Activated CD8-positive, alpha-beta memory T cell treated with anti-CD3 and anti-CD28 coated beads for 24 hours (primary cell): ENCODE results near the gene NHEJ1.

Source experiments
- DNase-seq: peaks from one replicate; pipeline ENCODE4 v3.0.0-alpha.2; 2020

NHEJ1 gene

DNA sequence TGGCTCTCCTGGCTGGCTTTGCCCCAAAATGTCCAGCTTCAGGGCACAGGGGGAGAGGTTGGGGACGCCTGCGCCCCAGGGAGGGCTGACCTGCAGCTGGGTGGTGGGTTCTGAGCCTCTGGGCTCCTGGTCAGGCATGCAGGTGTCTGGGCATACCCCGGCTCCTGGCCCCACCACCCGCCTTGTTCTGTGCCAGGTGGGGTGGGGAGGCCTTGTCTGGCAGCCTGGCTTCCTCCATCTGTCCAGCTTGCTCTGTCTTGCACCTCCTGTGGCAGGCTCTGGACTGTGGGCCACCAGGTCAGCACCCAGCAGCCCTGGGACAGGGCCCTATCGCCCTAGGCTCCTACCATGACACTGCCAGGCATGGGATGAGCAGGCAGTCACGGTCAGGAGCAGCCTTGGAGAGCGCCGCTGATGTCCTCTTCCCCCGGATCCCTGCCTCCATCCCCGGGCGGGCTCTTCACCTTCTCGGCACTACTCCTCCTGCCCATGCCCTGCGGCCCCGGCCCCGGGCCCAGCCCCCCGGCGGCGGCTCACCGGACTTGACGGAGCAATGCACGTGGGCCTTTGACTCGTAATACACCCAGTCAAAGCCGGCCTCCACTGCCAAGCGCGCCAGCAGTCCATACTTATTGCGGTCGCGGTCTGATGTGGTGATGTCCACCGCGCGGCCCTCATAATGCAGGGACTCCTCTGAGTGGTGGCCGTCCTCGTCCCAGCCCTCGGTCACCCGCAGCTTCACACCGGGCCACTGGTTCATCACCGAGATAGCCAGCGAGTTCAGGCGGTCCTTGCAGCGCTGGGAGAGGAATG, 103.5 kb downstream of the NHEJ1 start:
- no peak for DNase-seq

DNA sequence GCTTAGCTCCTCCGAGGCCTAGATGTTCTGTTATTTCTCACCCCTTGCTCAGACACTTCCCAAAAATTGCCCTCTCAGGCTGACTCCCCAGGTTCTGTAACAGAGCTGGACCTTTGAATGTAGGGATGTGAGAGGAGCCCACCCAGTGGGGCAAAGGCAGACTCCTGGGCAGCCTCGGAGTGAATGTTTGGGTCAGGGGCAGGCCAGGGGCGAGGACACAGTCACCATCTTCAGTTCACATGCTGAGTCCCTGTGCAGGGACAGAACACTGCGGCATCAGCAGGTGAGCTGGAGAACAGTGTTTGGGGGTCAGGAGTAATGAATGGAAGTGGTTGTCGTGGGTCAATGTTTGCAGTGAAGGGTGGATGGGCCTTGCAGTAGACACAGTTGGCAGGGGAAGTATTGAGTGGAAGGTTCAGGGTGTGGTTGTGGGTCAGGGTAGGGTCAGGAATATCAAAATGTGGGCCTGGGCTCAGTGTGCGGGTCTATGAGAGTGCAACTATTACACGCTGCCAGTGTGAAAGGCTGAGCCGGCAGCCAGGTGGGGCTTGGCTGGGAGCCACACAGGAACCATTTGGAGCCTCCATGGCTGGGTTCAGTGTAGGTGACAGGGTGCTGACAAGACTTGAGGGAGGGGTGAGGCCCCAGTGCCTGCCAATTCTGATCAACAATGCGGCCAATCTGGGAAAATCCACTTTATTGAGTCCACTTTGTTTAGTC, 104.3 kb downstream of the NHEJ1 start:
- DNase-seq, result no peak

DNA sequence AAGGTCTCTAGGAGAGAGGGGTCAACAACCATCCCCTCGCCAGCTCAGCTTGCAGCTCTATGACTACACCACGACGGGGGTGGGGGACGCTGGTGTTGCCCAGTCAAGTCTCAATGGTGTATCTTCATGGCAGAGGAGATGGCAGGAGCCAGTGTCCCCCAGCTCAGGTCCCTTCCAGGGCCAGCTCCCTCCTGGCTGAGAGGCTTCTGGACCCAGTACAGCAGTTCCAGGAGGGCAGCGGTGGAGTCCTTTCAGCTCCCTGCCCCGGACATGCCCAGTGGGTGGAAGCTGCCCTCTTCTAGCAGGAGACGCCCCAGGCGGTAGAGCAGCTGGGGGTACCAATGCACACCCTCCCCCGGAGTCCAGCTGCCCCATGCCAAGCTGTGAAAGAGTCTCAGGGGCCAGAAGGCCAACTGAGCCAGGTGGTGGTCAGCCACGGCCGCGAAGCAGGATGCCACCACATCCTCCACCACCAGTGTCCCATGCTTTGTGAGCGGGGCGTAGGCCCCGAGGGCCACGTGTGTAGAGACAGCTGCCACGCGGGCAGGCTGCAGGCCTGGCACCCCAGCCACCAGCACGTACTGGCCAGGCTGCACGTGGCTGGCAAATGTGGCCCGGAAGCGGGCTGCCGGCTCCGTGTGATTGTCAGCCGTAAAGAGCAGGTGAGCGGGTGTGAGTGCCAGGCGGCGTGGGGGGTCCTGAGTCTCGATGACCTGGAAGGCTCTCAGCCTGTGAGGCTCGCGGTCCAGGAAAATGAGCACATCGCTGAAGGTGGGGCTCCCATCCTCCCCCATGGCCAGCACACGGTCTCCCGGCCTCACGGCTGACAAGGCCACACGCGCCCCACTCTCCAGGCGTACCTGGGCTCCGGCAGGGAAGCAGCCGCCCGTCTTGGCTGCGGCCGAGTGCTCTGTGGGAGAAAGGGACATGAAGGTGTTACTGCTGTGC, 105.4 kb downstream of the NHEJ1 start:
- DNase-seq, result no peak

DNA sequence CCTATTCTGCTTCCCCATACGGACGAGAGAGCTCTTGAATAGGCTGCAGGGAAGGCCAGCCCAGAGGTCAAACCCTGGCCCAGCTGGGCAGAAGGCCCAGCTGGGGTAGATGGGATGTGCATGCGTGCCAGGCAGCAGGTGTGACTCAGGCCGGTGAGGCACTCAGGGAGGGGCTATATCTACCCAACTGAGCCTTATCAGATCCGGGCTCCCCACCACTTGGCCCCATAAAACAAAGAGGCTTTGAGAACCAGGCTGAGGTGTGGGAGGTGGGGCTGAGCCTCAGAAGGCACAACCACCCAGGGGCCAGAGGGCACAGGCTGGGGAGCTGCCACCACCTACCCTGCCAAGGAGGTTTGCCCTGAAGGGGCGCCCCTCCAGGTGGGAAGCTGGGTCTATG, 111.3 kb downstream of the NHEJ1 start:
- no peak for DNase-seq

DNA sequence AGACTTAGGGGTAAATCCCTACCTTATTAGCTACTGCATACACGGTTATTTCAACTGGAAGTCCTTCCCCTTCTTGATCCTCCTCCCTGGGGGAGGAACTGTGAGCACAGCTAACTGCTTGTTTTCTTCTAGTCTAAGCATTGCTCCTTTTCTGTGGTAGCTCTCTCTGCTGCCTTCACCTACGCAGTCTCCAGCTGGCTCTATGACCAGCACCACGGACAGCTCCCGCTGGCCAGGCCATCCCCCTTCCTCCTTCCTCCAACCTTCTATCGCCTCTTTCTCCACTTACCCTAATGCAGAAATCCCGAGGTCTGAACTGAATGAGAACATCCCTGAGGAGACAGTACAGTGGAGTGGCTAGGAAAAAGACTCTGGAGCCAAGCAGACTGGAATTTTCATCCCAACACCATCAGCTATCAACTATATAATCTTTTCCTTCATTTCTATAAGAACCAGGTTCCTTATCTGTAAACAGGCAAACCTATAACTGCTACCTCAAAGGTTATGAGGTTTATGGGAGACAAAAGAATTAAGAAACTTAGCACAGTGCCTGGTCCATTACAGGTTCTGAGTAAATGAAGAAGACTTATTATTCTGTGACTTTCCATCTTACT, 114.6 kb downstream of the NHEJ1 start:
- DNase-seq, result no peak

DNA sequence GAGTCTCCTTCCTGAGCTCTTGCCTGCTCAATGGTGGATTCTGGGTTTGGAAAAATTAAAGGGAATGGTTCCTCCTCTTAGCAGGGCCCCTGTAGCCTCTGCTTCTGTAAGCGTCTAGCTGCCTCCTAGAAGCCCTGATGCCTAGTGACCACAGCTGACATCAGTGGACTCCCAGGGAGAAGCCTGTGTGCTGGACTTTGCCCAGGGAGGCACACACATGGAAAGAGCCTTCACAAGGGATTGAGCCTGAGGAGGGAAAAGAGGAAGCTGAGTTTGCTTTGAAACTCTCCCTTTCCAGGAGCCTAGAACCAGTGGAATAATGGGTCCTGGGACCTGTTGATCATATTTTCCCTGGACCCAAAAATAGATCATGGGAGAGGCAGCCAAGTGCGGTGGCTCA, 117.9 kb downstream of the NHEJ1 start:
- DNase-seq, result no peak

DNA sequence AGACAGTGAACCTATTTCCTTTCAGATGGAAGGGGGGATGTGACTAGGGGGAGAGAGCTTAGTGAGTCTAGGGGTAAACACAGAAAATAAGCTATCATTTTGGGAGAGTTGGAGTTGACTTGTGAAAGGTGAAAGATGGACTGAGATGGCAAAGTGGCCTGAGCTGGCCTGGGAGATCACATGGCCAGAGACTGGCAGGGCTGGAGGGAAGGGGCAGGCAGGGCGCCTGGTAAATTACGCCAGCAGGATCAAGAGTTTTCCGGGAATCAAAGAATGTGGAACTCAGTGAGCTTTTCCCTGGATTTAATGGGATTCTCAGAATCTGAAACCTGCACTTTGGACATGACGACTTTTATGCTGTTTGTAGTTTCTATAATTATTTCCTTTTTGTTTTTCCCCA, 118.5 kb downstream of the NHEJ1 start:
- DNase-seq, result no peak

DNA sequence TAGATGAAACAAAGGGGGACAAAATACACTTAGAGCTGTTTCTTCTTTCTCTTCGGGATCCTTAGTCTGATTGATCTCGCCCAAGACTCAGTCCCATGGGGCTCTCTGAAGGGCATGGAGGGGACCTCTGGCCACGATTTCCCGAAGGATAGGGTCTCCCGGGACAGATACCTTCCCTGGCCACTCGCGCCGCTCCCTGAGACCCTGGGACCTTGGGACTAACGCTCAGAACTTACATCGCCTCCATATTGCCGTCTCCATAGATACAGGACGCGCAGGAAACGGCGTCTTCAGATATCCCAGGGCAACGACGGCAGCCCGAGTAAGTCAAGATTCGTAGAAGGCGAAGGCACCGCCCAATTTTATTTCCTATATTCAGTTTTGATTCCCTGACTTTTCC, 119.4 kb downstream of the NHEJ1 start, which contains the start of gene CFAP65:
Gene CFAP65 (minus strand): TSS at position 265 of the 400 bp plus-strand sequence. CDS start 2,468 bp downstream, outside the sequence.
- peak; percentile 65 for DNase-seq

DNA sequence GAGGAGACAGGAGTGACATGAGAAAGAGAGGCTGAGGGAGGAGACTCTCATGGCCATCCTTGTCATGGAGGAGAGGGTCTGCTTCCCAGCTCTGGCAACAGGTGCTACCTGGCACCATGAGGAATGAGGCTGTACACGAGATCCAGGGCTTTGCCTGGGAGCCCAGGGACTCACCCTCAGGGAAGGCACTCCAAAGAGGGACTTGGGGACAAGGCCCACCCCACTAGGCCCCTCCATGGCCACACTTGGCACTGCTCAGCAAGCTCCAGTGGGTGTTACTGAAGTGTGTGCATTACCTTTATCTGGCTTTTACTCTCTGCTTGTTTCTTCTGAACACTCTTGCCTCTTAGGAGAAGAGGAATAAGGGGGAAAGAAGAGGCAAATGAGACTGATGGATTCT, 122.0 kb downstream of the NHEJ1 start:
- no peak for DNase-seq

DNA sequence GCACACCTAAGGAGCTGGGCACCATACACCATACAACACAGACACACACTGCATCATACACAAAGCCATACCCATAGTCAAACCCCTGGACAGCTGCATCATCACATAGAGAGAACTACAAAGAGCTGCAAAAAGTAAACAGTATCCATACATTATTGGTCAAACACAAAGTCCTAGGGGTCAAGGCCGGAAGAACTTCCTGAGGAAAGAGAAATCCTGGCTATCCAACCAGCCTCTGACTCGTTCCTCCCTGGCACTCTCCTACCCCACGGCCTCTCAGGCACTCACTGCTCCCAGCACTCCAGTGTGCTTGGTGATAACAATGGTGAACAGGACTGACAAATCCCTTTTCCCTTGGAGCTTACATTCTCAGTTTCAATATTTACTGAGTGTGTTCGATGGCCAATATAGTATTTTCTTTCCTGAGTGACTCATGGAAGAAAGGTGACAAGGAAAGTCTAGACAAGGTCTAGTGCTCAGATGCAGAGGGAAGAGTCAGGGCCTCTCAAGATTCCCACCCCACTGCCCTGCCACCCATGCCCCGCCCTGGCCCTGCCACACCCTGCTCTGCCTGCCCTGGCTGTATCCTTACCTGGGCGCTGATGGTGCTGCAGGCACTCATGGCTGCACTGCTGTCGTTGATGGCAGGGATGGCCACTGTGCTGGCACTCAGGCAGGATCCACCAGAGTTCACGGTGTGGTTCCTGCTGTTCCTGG, 122.7 kb downstream of the NHEJ1 start:
- no peak for DNase-seq

DNA sequence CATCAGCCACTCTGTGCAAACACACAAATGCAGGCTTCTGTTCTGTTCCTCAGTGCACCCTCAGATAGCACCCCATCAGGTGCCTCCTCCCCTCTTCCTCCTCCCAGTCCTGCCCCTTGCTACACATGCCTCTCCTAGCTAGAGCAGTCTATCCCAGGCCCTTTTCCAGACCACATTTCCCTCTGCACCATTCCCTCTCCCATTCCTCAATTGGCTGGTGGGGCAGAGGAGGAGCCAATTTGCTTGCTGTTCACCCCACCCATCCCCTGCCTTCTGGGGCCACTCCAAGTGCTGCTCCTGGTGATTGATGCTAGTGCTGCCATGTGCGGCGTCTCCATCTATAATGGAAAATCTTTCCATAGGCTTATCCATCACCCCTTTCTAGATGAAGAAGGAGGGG, 124.7 kb downstream of the NHEJ1 start:
- DNase-seq, result no peak

DNA sequence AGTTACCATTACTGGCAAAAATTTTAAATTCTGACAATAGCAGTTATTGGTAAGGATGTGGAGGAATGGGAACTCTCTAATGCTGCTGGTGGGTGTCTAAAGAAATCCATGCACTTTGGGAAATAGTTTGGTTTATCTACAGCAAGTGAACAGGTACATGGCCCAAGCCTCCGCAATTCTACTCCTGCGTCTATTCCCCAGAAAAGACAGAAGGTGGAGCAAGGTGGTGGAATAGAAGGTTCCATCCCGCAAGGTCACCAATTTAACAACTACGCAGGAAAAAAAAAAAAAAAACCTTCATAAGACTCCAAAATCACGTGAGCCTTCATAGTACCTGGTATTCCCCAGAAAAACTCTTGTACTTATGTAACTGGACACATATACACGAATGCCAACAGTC, 125.8 kb downstream of the NHEJ1 start:
- no peak for DNase-seq

DNA sequence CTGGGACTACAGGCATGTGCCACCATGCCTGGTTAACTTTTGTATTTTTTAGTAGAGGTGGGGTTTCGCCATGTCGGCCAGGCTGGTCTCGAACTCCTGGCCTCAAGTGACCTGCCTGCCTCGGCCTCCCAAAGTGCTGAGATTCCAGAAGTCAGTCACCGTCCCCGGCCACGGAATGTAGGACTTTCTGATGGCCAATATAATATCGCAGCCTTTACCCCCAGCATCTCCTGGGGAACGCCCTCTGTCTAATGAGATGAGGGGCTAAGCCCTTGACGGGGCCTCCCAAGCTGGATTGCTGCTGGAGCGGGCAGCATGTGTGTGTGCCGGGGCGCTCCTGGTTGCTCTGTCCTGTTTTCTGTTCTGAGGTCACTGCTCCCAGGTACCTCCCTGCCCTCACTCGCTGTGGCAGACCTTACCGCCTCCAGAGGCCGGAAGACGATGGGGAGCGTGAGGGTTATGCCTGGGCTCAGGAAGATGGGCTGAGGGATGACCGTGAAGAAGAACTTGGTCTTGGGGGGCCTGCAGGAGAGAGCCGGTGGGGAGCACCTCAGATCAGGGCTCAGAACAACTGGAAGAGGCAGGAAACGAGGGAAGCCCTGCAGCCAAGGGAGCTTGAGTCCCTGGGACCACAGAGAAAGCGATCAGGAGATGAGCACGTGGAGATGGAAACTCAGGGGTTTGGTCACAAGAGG, 128.4 kb downstream of the NHEJ1 start:
- DNase-seq, result no peak

DNA sequence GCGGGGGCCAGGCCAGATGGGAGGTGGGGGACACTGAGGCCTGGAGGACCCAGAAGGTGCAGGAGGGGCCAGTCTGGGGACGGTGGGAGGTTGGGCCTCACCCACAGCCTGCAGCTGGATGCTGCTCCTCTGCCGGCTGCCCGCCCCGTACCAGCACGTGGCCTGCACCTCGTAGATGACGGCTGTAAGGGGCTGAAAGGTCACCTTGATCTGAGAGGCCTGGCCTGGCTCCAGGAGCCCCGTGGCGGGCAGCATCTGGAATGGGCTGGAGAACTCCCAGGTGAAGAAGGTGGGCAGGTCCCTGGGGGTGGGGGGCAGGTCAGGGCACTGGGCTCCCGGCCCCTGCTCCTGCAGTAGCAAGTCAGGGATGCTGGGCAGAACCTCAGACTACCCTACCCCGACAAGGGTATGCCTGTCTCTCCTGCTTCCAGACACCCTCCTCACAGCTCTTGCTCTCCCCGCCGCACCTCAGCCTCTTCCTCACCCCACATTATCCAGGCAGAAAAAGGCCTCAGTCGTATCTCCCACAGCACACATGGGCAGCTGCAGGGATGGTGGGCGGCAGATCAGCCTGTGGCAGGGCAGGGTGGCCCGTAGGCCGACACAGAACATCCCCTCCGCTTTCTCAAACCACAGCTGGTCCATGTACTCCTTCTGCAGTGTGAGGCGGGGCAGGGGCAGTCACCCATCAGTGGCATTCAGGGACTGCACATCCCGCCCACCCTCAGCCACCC, 129.4 kb downstream of the NHEJ1 start:
- no peak for DNase-seq

DNA sequence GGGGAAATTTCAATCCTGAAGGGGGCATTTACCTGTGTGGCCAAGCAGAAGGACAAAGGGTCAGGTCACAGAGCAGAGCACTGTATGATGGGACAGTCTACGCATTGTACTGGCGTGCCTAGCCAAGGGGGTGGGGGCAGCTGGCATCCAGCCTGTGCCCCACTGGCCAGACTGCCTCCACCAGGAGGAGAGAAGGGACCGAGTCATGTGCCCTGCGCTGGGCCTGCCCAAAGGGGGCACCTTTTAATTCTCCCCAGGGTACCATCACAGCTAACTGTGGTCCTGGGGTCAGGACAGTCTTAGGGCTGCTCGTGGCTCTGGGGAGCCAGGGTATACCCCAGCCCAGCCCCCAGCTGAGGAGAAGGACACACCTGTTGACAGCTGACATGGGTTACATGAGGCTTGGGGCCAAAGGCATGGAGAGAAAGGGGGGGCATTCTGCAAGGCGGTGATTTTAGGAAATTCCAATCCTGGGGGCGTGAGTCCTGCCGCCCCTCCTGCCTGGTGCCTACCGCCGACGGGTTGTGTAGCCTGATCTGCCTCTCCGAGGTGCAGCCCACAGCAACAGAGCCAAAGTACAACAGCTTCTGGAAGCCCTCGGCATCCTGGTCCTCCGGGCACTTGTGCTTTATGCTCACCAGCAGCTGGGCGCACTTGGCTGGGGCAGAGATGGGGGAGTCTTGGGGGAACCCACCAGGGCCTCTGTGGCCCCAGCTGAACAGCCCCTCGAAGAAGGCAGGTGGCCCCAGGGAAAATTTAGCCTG, 130.3 kb downstream of the NHEJ1 start:
- no peak for DNase-seq

DNA sequence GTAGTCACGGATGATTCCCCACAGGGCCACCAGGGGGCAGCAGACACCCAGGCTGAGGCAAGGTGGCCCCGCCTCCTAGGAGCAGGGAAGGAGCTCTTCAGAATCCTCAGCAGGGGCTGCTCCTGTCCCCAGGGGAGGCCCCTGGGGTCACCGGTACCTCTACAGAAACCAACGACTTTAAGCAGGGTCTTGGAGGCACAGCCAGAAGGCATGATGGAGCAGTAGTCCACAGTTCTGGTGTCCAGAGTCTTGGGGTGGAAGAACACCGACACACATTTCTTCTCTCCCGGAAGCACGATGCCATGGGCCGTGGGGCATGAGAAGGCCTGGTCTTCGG, 130.8 kb downstream of the NHEJ1 start:
- DNase-seq, result peak; percentile 90

DNA sequence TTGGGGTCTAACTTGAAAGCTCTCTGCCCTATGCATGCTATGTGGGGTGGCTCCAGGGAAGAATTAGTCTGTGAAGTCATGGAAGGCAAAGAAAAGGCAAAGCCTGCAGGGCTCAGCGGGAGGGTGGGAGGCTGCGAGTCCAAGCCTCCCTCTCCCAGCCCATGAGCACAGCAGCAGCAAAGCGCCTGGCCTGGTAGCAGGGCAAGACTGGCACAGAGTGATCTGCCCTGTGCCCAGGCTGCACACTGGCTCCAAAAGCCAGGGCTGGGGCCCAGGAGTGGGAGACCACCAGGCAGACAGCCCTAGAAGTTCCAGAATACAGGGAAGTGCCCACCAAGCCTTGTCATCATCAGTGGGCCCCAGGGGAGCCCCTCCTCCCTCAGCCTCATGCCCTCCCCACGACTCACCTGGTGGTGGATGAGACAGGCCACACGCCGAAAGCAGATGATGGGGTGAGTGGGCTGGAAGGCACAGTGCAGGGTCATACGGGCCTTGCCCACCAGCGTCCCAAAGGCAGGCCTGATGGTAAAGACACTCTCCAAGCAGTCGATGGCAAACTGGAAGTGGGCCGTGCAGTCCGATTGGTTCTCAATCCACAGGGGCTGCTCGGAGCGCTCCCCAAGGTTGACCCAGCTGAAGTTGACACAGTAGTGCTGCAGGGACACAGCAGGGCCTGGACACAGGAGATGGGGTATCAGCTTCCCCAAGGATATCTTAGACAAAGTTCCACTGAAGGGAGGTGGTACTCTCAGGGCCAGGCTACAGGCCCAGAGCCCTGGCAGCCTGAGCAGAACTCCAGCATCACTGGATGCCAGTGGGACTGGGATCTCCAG, 131.4 kb downstream of the NHEJ1 start:
- DNase-seq, result peak; percentile 62

DNA sequence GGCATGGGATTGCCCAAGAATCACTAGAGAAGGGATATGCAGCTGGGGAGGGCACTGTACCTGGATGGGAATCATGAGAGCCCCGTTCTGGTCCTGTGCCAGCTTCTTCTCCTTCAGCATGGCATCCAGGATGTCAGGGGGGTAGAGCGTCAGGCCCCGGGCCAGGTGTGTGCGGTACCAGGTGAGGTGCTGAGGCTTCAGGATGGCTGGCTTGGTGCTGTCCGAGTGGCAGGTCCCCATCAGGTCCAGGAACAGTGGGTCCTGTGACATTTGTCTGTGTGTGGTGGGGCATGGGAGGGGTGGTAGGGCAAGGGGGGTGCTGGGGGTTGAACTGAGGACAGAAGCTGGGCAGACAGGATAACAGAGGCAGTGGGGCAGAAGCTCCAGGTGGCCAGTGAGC, 132.5 kb downstream of the NHEJ1 start:
- DNase-seq, result no peak

DNA sequence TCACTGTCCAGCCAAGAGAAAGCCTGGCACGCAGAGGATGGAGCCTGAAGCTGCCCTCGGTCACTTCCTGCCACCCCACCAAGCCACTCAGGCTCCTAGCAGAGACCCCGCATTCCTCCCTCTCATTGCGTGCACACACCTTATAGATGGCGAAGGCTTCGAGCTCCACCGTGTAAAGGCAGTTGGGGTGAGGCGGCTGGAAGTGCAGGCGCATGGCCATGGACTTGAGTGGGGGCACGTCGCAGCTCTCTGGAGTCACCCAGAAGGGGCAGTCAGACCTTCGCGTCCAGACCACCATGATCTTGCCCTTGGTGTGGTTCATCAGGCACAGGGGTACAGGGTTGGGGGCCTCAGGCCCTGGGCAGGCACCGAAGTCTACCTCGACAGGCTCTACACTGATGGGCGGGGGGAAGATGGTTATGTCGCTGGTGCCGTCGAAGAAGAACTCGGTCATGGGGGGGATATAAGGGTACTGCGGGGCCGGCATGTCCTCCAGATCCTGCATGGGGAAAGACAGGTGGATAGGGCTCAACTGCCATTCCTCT, 133.0 kb downstream of the NHEJ1 start:
- no peak for DNase-seq
